Muscle layer of duodenum (tissue), 2 donors: ENCODE data around the gene STX8.

ENCODE experiments used
- H3K27ac ChIP-seq: one replicate; pipeline ENCODE4 v1.7.0; 2013; ENCODE audit warnings: mild to moderate bottlenecking, low read length
- H3K27me3 ChIP-seq: one replicate; pipeline ENCODE4 v1.7.0; 2013; ENCODE audit warnings: low read depth, mild to moderate bottlenecking, control low read depth, low read length
- H3K36me3 ChIP-seq, 2 donors: one replicate each; pipeline ENCODE4 v1.7.0; 2013; ENCODE audit warnings: low read length in 2 of 2, control low read depth in 1 of 2, mild to moderate bottlenecking in 1 of 2; ENCODE audit not compliant: insufficient read depth in 2 of 2, control insufficient read depth in 1 of 2
- H3K4me1 ChIP-seq, 2 donors: one replicate each; pipeline ENCODE4 v1.7.0; 2013; ENCODE audit warnings: low read length in 2 of 2, mild to moderate bottlenecking in 2 of 2, control low read depth in 1 of 2, moderate library complexity in 1 of 2; ENCODE audit not compliant: insufficient read depth in 2 of 2, control insufficient read depth in 1 of 2
- H3K4me3 ChIP-seq, 2 donors: one replicate each; pipeline ENCODE4 v1.7.0; 2013; ENCODE audit warnings: low read length in 2 of 2, low read depth in 1 of 2, mild to moderate bottlenecking in 1 of 2
- H3K9me3 ChIP-seq, 2 donors: one replicate each; pipeline ENCODE4 v1.7.0; 2013; ENCODE audit warnings: low read length in 2 of 2, control low read depth in 1 of 2, mild to moderate bottlenecking in 1 of 2; ENCODE audit not compliant: control insufficient read depth in 1 of 2
- donor health status: healthy.

Gene STX8

DNA sequence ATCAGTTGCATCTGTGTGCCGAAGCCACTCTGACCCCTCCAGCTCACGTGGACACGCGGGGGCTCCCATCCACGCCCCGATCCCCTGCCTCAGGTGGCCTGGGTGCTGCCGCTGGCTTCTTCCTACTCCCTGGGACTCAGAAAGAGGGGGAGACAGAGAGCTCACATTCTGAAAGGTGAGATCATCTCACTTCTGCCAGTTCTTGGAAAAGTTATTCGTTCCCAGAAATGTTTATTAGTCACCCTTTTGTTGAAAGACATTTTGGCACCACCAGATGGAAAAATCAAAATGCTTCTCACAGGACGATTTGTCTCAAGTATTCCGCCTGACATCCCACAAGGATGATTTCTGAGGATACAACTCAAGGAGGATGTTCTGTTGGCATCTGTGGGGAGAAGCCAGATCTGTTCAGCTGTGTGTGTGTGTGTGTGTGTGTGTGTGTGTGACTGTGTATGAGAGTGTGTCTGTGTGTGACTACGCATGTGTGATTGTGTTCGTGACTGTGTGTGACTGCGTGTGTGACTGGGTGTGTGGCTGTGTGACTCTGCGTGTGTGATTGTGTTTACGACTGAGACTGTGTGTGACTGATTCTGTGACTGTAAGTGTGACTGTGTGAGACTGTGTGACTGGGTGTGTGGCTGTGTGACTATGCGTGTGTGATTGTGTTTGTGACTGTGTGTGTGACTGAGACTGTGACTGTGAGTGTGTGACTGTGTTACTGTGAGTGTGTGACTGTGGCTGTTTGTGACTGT is 347.0 kb downstream of the STX8 start:
- Histone ChIP-seq H3K9me3 (no peaks in the 10 kb centered on the region), H3K36me3 (no peaks in the 10 kb centered on the region), H3K27me3 (no peaks in the 10 kb centered on the region), H3K4me1 (peaks cover 0 to 13% of the 10 kb centered on the region in 2 donors), H3K27ac (peak overlapping the region; percentile 7), H3K4me3 (no peak overlapping the region)

DNA sequence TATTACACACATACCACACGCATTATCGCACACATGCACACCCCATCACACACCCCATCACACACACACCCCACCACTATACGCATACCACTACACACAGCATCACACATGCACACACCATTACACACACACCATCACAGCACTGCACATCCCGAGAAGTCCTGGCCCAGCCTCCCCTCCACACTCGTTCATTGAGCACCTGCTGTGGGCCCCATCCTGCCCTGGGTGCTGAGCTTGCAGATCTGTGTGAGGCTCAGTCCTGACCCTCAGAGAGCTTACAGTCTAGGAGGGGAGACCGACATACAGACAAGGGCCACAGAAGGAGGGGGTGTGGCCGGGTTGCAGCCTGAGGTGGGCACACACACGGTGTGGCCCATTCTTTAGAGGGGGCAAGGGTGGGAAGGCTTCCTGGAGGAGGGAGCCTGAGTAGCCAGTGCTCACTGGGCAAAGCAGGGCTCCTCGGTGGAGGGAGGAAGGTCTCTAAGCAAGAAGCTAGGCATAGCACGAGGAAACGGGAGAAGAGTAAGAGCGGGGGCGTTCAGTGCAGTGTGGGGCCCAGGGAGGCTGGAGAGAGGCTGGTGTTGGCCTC is 347.7 kb downstream of the STX8 start:
- Histone ChIP-seq H3K27me3 (no peaks in the 10 kb centered on the region), H3K36me3 (no peaks in the 10 kb centered on the region), H3K4me3 (no peak overlapping the region), H3K9me3 (no peaks in the 10 kb centered on the region), H3K27ac (peak overlapping the region; percentile 7), H3K4me1 (peaks cover 0 to 13% of the 10 kb centered on the region in 2 donors)

DNA sequence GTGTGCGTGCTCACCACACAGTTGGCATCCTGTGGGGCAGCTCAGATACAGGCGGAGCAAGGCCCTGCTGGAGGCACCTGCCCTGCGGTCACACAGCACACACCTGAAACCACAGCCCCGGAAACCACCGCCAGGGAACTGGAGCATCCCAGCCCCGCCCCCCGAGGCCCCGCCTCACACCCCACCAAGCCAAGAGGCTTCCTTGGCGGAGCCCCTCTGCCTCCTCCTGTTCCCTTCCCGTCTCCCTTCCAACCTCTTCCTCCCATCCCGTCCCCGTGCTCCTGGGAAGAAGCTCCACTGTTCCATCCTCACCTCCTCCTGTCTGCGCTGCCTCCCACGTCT is 348.9 kb downstream of the STX8 start:
- no peaks in the 10 kb centered on the region for H3K27me3 ChIP-seq
- no peak overlapping the region for H3K4me3 ChIP-seq
- no peaks in the 10 kb centered on the region for H3K9me3 ChIP-seq
- H3K36me3 ChIP-seq = no peaks in the 10 kb centered on the region
- peaks cover 0 to 2% of the 10 kb centered on the region in 2 donors for H3K4me1 ChIP-seq
- H3K27ac ChIP-seq = no peak overlapping the region

DNA sequence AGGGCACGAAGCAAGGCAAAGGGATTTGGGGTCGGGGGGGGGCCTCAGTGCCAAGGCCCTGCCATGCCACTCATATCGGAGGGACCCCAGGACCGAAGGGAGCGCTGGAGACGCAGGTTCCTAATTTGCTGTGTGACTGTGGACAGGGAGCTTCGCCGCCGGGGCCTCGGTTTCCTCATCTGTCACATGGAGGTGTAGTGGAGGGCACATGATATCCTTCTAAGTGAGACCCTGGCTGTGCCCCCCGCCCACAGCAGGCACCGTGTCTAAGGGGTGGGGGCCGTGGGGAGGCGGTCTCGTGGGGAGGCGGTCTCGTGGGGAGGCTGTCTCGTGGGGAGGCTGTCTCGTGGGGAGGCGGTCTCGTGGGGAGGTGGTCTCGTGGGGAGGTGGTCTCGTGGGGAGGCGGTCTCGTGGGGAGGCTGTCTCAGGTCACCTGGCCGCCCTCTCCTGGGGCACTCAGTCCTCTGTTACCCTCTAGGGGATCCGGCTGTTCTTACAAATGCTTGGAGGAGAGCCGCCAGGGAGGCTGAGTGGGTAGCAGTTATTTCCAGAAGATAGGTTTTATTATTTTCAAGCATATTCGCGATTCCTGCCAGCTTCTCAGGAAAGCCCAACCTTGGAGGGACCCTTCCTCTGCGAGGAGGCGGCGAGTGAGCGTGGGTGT is 349.4 kb downstream of the STX8 start:
- no peaks in the 10 kb centered on the region for H3K4me1 ChIP-seq
- H3K36me3 ChIP-seq = no peaks in the 10 kb centered on the region
- H3K9me3 ChIP-seq = no peaks in the 10 kb centered on the region
- H3K4me3 ChIP-seq = no peak overlapping the region
- no peaks in the 10 kb centered on the region for H3K27me3 ChIP-seq
- H3K27ac ChIP-seq = no peak overlapping the region

DNA sequence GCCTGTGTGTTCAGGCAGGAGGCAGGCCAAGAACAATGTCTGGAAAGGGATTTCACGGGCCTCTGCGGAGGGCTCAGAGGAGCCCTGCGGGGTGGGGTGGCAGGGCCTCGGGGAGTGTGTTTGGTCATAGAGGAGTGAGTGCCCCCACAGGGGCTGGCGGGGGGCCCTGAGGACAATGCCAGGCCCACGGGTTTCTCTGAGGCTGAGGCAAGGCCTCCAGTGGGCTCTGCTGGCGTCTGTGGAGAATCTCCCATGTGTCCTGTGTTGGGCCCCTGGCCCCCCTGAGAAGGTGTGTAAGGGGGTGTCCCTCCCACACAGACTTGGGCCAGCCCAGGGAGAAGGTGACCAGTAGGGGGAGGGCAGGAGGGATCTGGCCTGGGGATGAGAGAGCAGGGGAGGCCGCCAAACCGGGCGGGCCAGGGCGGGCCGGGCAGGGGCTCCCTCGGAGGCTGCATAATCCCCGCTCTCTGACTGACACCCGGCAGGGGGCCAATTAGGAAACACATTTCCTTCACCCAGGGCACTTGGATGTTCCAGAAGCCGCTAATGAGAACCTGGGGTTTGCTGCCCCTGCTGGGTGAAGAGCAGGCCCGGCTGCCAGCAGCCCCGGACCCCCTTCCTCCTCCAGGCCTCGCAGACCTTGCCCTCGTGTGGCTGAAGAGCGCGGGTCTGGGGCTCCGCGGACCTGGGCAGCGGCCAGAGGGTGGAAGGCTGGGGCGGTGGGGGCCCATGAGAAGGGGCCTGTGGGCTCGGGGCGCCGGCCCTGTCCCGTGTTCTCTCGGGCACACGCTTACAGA is 350.1 kb downstream of the STX8 start:
- H3K4me1 ChIP-seq = no peaks in the 10 kb centered on the region
- H3K4me3 ChIP-seq = no peak overlapping the region
- no peaks in the 10 kb centered on the region for H3K36me3 ChIP-seq
- no peaks in the 10 kb centered on the region for H3K27me3 ChIP-seq
- no peak overlapping the region for H3K27ac ChIP-seq
- no peaks in the 10 kb centered on the region for H3K9me3 ChIP-seq

DNA sequence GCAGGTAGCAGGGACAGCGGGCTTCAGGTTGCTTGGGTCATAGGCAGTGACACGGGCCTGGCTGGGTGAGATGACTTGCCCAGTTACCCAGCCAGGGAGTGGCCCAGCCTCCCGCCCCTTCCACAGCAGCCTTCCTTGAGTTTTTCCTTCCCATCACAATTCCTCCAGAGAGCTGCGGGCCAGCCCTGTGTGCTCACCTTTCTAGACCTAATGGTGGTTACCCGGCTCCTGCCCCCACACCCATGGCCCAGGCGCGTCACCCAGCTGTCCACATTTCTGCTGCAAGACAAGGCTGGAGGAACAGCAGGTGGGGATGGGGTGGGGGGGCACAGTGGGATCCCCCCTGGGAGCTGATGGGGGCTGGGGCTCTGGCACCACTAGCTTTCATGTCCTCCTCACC is 351.1 kb downstream of the STX8 start:
- Histone ChIP-seq H3K4me3 (no peak overlapping the region), H3K36me3 (no peaks in the 10 kb centered on the region), H3K27ac (no peak overlapping the region), H3K27me3 (no peaks in the 10 kb centered on the region), H3K4me1 (no peaks in the 10 kb centered on the region), H3K9me3 (no peaks in the 10 kb centered on the region)

DNA sequence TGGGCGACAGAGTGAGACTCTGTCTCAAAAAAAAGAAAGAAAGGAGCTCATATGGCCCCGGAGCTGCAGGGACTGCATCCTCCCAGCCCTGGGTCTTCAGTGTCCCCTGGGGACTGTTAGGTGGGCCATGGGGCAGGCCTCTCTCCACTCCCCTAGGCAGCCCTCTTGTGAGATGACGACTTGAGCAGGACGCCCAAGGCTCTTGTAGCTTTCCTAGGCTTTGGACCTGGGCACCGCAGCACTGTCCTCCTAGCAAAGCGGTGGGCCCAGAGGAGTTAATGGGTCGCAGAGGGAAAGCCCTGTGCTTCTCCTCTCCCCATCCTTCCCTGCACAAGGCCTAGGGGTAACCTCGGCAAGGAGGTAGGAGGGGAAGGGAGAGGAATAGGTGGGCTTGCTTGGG is 352.1 kb downstream of the STX8 start:
- H3K27me3 ChIP-seq = no peaks in the 10 kb centered on the region
- no peak overlapping the region for H3K4me3 ChIP-seq
- H3K27ac ChIP-seq = no peak overlapping the region
- H3K9me3 ChIP-seq = no peaks in the 10 kb centered on the region
- no peaks in the 10 kb centered on the region for H3K36me3 ChIP-seq
- no peaks in the 10 kb centered on the region for H3K4me1 ChIP-seq

DNA sequence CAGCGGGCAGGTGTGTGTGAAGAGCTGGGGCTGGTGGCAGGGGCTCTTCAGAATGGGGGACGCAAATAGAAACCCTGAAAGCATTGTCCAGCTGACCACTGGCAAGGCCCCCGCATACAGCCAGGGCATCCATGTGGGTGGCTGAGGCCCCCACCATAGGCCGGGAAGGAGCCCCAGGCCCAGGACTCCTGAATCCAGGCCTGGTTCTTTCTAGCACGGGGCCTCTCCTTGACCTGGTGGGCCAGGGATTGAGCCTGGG is 353.8 kb downstream of the STX8 start:
- no peak overlapping the region for H3K27ac ChIP-seq
- no peaks in the 10 kb centered on the region for H3K27me3 ChIP-seq
- H3K4me3 ChIP-seq = no peak overlapping the region
- H3K36me3 ChIP-seq = no peaks in the 10 kb centered on the region
- H3K9me3 ChIP-seq = no peaks in the 10 kb centered on the region
- H3K4me1 ChIP-seq = peaks cover 6 to 9% of the 10 kb centered on the region in 2 donors

DNA sequence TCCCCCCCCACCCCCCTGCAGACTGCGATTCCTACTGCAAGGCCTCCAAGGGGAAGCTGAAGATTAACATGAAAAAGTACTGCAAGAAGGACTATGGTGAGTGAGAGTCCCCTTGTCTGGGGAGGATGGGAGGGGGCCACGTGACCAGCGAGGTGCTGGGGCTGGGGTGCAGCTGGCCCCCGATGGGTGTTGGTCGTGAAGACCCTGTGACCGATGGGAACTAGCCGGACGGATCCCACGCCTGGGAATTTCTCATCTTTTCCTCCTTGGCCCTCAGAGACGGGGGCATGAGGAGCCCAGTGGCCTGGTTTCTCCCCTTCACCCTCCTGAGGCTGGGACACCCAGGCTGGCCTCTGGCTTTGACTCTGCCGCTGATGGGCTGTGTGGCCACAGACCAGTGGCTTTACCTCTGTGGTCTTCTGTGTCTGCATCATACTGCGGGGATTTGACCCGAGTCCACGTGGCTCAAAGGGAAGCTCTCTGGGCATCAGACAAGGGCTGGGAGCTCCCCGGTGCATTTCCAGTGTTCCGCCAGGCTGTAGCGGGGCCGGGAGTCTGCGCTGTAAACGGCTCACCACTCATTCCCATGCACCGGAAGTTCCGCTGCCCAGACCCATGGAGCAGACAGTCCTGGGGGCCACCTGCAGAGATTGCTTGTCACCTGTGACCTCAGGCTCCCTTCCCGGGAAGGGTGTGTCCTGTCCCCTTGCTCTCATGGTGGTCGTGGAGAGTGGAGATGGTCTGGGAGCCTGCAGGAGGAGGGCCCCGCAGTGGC is 354.3 kb downstream of the STX8 start:
- Histone ChIP-seq H3K27ac (no peak overlapping the region), H3K4me1 (peaks cover 8 to 9% of the 10 kb centered on the region in 2 donors), H3K4me3 (no peak overlapping the region), H3K36me3 (no peaks in the 10 kb centered on the region), H3K9me3 (no peaks in the 10 kb centered on the region), H3K27me3 (no peaks in the 10 kb centered on the region)

DNA sequence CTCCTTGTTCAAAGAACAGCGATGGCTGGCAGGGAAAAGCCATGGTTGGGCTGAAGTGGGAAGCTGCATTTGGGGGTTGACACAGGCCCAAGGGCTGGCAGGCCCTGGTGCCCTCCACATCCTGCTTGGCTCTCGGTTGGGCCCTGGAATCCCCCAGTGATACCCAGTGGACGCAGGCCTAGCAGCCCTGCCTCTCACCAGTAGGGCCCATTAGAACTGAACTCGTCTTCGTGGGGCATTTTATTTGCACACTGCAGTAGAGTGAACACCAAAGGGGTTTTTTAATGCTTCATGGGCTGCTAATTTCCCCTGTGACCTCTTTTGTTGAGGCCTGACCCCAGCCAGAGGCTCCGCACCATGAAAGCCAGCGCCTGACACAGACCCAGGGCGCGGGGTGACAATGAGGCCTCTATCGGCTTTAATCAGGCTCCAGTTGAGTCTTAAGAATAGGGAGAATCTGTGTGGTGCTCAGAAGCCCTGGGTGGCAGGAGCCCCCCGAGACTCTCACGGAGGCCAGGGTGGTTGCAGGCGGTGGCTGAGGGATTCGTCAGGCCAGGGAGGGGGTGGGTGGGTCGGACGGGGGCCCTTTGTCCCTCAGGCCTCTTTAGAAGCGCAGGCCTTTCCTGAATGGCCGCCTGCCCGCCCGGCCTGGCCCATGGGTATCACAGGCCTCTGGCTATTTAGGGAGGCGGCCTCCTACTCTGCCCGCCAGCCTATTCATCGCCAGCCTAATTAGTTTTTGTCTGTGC is 355.0 kb downstream of the STX8 start:
- peaks cover 2 to 5% of the 10 kb centered on the region in 2 donors for H3K9me3 ChIP-seq
- peaks cover 8 to 9% of the 10 kb centered on the region in 2 donors for H3K4me1 ChIP-seq
- no peak overlapping the region for H3K4me3 ChIP-seq
- no peaks in the 10 kb centered on the region for H3K27me3 ChIP-seq
- H3K36me3 ChIP-seq = no peaks in the 10 kb centered on the region
- peak overlapping the region; percentile 23 for H3K27ac ChIP-seq
